GM18508 (cell line): Measurements from ENCODE around the gene CPA2.
"Not testable (repeated sequence)": the region's sequence is repeated elsewhere in the genome, so short reads cannot be mapped to it uniquely, and the experiment has no call there.

Experiments used
- ATAC-seq: cut with Tn5 transposase; IDR thresholded peaks from one replicate; pipeline ENCODE4 v1.9.1; 2021; ENCODE audit warnings: moderate number of reproducible peaks; ENCODE audit not compliant: insufficient read depth, unreplicated experiment

Gene CPA2

GRCh38 chr7:130303127-130303526 is 36.5 kb downstream of the CPA2 start:
- no peak for ATAC-seq

DNA sequence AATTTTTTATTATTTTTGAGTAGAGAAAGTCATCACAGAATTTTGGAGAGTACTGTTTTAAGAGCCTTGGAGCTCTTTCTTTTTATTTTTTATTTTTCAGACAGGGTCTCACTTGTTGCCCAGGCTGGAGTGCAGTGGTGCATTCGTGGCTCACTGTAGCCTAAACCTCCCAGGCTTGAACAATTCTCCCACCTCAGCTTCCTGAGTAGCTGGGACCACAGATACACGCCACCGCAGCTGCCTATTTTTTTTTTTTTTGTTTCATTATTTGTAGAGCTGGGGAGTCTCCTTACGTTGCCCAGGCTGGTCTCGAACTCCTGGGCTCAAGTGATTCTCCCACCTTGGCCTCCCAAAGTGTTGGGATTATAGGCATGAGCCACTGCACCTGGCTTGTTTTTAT is 36.9 kb downstream of the CPA2 start:
- no peak for ATAC-seq

GRCh38 chr7:130303982-130304381 is 37.3 kb downstream of the CPA2 start:
- ATAC-seq = no peak

DNA sequence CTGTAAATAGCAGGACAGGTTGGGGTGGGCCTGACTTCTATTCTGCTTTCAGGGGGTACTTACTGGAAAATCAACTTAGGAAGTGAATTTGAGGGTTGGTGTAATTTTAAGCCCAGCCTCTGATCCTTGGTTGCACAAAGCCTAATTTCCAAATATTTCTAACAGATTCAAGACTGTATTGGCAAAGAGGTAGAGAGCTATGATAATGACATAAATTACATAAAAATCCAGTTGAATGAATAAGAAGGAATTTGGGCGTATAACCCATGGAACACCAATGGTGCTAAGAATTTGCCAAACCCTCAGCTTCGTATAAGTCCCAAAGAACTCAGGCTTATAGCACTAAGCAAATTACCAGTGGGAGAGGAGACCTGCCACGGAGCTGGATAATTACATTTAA is 38.2 kb downstream of the CPA2 start:
- ATAC-seq = no peak

- ATAC-seq = no peak
Observed at GRCh38 chr7:130305433-130306042, 38.9 kb downstream of the CPA2 start.

DNA sequence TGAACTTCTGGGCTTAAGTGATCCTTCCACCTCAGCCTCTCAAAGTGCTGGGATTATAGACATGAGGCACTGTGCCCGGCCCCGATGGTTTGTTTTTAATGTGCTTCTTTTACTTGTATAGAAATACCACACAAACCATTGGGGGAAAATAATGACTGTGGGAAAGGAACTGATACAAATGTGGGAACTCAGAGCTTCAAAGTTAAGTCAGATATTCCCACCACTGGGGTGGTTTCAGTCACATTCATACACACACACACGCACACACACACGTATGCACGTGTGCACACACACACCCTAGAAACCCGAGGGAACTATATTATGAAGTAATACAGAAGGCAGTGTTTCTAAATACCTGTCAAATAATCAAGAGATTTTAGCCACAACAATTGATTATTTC is 43.3 kb downstream of the CPA2 start:
- ATAC-seq = no peak

DNA sequence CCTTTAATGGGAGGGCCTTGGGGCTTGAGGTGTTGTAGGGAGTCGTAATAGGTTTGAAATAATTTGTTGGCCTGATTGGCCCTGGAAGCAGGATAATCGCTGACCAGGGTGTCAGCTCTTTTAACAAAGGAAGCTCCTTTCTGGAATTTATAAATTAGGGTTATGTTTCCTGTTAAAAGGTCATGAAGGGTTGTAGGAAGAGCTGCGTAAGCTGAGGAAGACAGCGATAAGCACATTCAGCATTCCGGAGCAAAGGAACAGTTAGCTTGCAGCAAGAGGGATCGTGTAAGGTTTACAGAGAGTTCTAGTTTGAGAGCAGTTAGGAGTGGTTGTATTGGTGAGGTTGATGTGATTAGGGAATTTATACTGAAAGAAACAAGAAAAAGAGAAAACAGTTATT is 47.6 kb downstream of the CPA2 start:
- no peak for ATAC-seq

DNA sequence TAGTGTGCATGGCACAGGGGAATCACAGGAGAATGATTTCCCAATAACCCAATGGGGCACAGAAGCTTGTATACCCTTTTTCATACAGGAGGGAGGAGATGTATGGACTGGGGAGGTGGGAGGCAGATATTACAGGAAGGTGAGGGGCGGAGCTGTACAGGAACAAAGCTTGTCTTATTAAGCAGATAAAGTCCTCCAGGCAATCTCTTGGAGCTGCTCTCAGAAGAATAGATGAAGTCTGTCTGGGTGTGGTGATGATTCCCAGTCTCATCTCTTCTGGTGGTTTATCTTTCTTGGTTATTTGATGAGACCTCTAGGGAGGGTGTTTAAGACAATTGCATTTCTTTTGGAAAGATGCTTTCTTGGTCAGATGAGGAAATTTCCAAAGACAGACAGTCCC is 52.9 kb downstream of the CPA2 start:
- no peak for ATAC-seq

DNA sequence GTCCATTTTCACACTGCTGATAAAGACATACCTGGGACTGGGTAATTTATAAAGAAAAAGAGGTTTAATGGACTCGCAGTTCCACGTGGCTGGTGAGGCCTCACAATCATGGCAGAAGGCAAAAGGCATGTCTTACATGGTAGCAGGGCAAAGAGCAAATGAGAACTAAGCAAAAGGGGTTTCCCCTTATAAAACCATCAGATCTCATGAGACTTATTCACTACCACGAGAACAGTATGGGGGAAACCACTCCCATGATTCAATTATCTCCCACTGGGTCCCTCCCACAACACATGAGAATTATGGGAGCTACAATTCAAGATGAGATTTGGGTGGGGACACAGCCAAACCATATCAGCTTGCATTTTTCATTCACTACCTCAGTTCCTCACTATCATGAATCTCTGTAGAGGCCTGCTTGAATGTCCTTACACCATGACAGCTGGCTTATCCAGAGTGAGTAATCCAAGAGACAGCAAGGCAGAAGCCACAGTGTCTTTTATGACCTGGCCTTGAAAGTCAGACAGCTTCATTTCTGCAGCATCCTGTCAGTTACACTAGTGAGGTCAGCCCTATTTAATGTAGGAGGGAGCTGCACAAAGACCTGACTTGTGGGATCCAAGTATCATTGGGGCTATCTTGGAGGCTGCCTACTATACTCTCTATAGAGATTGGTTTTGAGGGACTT is 55.0 kb downstream of the CPA2 start:
- not testable (repeated sequence) for ATAC-seq

DNA sequence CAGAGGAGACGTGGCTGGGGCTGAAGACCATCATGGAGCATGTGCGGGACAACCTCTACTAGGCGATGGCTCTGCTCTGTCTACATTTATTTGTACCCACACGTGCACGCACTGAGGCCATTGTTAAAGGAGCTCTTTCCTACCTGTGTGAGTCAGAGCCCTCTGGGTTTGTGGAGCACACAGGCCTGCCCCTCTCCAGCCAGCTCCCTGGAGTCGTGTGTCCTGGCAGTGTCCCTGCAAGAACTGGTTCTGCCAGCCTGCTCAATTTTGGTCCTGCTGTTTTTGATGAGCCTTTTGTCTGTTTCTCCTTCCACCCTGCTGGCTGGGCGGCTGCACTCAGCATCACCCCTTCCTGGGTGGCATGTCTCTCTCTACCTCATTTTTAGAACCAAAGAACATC is 56.0 kb downstream of the CPA2 start:
- ATAC-seq = no peak

- no peak for ATAC-seq
Observed at GRCh38 chr7:130324306-130324943, 57.8 kb downstream of the CPA2 start.

GRCh38 chr7:130329681-130330080 is 63.0 kb downstream of the CPA2 start:
- no peak for ATAC-seq

DNA sequence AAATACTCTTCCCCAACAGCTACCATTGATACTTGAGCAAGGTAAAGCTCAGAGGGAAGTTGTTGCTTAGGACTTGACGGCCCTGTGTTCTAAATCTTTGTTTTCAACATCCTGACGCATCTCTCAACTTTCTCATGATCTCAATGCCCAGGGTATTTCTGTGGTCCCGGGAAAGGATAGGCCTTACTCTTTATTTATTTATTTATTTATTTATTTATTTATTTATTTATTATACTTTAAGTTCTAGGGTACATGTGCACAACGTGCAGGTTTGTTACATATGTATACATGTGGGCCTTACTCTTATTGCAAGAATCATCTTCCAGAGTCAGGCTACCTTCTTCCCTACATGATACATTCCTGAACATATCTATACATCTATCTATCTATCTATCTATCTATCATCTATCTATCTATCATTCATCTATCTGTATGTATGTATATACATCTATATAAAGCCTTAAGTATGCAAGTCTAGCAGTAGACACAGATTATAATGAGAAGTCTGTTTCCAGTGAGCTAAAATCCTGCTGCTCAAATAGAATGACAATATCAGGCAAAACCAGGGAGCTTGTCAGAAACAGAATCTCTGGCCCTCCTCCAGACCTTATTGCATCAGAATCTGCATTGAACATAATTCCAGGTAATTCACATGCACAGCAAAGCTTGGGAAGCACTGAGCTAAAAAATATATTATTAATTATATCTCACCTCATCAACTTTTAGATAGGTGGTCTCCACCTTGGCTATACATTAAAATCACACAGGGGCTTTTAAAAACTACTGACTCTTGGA is 65.8 kb downstream of the CPA2 start:
- ATAC-seq = no peak

DNA sequence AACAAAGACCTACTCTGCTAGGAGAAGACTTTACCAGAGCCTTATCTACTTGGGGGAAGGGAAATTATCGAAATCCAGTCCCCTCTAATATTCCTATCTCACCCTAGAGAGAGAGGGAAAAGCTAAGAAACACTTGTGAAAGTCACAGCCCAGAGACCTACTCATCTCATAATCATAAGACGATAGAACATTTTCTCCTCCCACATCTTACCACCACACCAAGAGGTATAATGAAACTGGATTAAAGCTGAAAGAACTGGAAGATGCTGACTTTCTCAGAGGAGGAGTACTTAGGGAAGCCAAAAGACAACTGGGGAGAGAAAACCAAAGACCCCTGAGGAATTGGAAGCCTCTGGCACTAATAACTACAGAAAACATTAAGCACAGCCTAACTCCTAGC is 67.2 kb downstream of the CPA2 start:
- no peak for ATAC-seq

DNA sequence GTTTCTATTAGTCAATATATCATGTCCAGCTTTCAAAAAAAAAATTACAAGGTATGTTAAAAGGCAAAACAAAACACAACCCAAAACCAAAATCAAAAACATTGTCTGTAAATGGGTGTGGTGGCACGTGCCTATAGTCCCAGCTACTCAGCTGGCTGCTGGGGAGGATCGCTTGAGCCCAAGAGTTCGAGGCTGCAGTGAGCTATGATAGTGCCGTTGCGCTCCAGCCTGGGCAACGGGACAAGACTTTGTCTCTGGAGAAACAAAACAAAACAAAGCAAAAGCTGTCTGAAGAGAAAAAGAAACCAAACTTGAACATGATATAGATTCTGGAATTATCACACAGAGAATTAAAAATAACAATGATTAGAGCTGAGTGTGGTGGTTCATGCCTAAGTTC is 67.6 kb downstream of the CPA2 start:
- no peak for ATAC-seq

DNA sequence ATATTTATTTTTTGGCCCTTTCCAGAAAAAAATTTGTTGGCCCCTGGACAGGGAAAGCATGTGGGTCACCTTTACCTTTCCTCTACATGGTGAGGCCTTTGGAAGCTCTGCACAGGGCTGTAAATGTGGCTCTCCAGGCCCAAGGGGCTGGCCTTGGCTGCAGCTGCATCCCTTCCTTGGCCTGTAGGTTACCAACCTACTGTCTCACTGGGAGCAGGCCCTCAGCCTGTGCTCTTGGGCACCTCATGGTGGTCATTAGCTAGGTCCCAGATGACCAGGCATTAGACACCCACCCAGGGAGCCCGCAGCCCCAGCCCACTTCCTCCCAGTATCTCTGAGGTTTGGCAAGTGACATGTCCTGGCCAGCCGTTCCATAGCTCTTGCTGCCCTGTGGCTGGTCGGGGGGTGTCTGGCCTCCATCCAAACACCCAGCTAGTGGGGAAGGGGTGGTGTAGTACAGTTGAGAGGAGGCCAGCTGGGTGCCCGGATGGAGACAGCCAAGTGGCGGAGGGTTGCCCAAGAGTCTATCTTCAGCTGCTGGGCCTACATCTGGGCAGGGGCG is 70.8 kb downstream of the CPA2 start:
- no peak for ATAC-seq

DNA sequence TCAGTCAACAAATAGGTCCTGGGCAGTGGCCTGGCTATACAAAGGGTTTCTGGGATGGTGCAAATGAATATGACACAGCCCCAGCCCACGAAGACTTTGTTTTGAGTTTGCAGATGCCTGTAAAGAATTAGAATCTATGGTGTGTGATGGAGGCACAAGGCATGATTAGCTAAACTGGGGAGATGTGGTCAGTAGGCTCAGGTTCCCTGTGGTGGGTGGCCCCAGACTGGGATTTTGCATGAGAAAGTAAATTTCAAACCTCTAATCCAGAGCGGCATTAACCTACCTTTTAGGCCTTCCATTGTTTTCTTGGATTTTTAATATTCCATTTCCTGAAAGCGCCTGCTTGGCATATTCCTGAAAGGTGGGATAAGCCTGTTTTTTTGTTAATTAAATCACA is 71.6 kb downstream of the CPA2 start:
- ATAC-seq = no peak
